K562 (cell line): ENCODE results near the gene ABCC1. TPM values are rescaled to one million over a fixed set of nuclear protein-coding genes. Genes with fewer than 3 reads are reported as not detected.

ENCODE experiments used
- ATAC-seq: fragments of 200-7000 bp; cut with Tn5 transposase; 3 replicates; pipeline ENCODE4 v1.9.1; 2020; ENCODE audit warnings: moderate library complexity
- BruUV-seq: library from RNA; stranded (reverse); fragments of 400-500 nt; replicated peaks from 2 replicates; lab custom pipeline; 2021; lab: Mats Ljungman, UMichigan
- CTCF ChIA-PET: fragments of 300-600 bp; formaldehyde crosslinking; extraction: SDS; loops from one replicate; lab custom pipeline; 2021; ENCODE audit warnings: low intra/inter-chr PET ratio; lab: Yijun Ruan, JAX
- POLR2A ChIA-PET: fragments of 300-600, 350-650 bp; sonication (Branson Sonifier 250); formaldehyde crosslinking; extraction: SDS; loops from one replicate; lab custom pipeline; 2021; ENCODE audit warnings: antibody characterized with exemption, inconsistent platforms; lab: Yijun Ruan, JAX
- DNase-seq, 4 experiments: peaks; one replicate each; pipeline versions ENCODE4 v3.0.0 to v3.0.0-alpha.2; 2011 to 2018; ENCODE audit warnings: low spot score in 3 of 4, mixed read lengths in 3 of 4; ENCODE audit errors: extremely low read depth in 1 of 4
- FAIRE-seq: peaks from 2 replicates; lab custom pipeline; 2011; peaks lifted over from hg19 to GRCh38; lab: Jason Lieb, UNC
- H2AFZ ChIP-seq: 2 replicates; pipeline ENCODE4 v1.6.0; 2011; ENCODE audit warnings: low read depth, low read length, control low read depth, inconsistent platforms
- H3K27ac ChIP-seq: fragments of 200-600 bp; 3 replicates; pipeline ENCODE4 v1.8.0; 2011; ENCODE audit warnings: low read depth, mild to moderate bottlenecking, control low read depth, inconsistent platforms, low read length, moderate library complexity, mixed read lengths; ENCODE audit errors: extremely low read depth
- H3K27me3 ChIP-seq, 2 experiments: fragments of 300-600 bp in 1 of 2; 2 replicates in 1 of 2; 3 replicates in 1 of 2; pipeline versions ENCODE4 v1.6.0 to v1.8.0; 2011; ENCODE audit warnings: inconsistent platforms in 2 of 2, low read length in 2 of 2, mild to moderate bottlenecking in 1 of 2, mixed read lengths in 1 of 2, moderate library complexity in 1 of 2; ENCODE audit not compliant: control insufficient read depth in 2 of 2, insufficient read depth in 2 of 2
- H3K36me3 ChIP-seq: fragments of 300-600 bp; 3 replicates; pipeline ENCODE4 v1.8.0; 2011; ENCODE audit warnings: mild to moderate bottlenecking, low read length, inconsistent platforms; ENCODE audit not compliant: control insufficient read depth, insufficient read depth
- H3K4me1 ChIP-seq, 2 experiments: fragments of 200-600 bp in 1 of 2; replicated peaks in 1 of 2; 2 replicates in 1 of 2; 3 replicates in 1 of 2; pipeline versions ENCODE4 v1.5.1 to v1.8.0; 2011; ENCODE audit warnings: inconsistent platforms in 2 of 2, low read length in 2 of 2, mild to moderate bottlenecking in 1 of 2, mixed read lengths in 1 of 2, moderate library complexity in 1 of 2; ENCODE audit not compliant: control insufficient read depth in 2 of 2, insufficient read depth in 2 of 2
- H3K4me2 ChIP-seq: 2 replicates; pipeline ENCODE4 v1.6.1; 2011; ENCODE audit warnings: low read length, control low read depth, inconsistent platforms, mixed read lengths; ENCODE audit not compliant: insufficient read depth
- H3K4me3 ChIP-seq: fragments of 200-600 bp; sonication (generic), shearing (Covaris generic); 2 replicates; pipeline ENCODE4 v1.5.1; 2016; ENCODE audit warnings: control low read depth, inconsistent platforms
- H3K79me2 ChIP-seq: fragments of 200-600 bp; 3 replicates; pipeline ENCODE4 v1.8.0; 2011; ENCODE audit warnings: low read length, inconsistent platforms; ENCODE audit not compliant: control insufficient read depth, insufficient read depth
- H3K9ac ChIP-seq, 2 experiments: 2 replicates each; pipeline versions ENCODE4 v1.6.0 to v1.6.1; 2011; ENCODE audit warnings: low read depth in 2 of 2, low read length in 2 of 2, control low read depth in 1 of 2, inconsistent platforms in 1 of 2, mild to moderate bottlenecking in 1 of 2, mixed read lengths in 1 of 2; ENCODE audit not compliant: insufficient read depth in 1 of 2
- H3K9me1 ChIP-seq: one replicate; pipeline ENCODE4 v1.6.0; 2011; ENCODE audit warnings: inconsistent platforms, mild to moderate bottlenecking, low read length, moderate library complexity; ENCODE audit not compliant: control insufficient read depth, insufficient read depth
- H3K9me3 ChIP-seq: replicated peaks from 2 replicates; pipeline ENCODE4 v1.5.1; 2011; ENCODE audit warnings: low read depth, low read length, inconsistent platforms; ENCODE audit not compliant: control insufficient read depth, insufficient read depth
- H4K20me1 ChIP-seq: replicated peaks from 2 replicates; pipeline ENCODE4 v1.6.1; 2011; ENCODE audit warnings: low read length, inconsistent platforms, mixed read lengths; ENCODE audit not compliant: control insufficient read depth, insufficient read depth
- ARID3B ChIP-seq: fragments of 250-450 bp; sonication (Bioruptor Pico); IDR thresholded peaks from 2 replicates; pipeline ENCODE4 v1.4.0; 2020; ENCODE audit warnings: borderline replicate concordance
- CEBPG ChIP-seq, 3 experiments: fragments of 200-800 bp in 1 of 3; sonication (Bioruptor generic) in 1 of 3; sonication (generic) in 1 of 3; formaldehyde crosslinking in 1 of 3; IDR thresholded peaks in 2 of 3; conservative IDR thresholded peaks in 1 of 3; 2 replicates each; pipeline versions ENCODE4 v1.6.1 to v1.8.0; 2016 to 2022; ENCODE audit warnings: missing compliant biosample characterization in 2 of 3, missing genetic modification characterization in 2 of 3, mild to moderate bottlenecking in 1 of 3, missing genetic modification reagents in 1 of 3
- DEAF1 ChIP-seq: fragments of 450-650 bp; formaldehyde crosslinking; IDR thresholded peaks from 2 replicates; pipeline ENCODE4 v1.4.0; 2020; ENCODE audit warnings: mild to moderate bottlenecking, moderate library complexity
- HDGF ChIP-seq: fragments of 450-650 bp; IDR thresholded peaks from 2 replicates; pipeline ENCODE4 v1.6.1; 2016
- NCOA2 ChIP-seq, 2 experiments: fragments of 450-650 bp; IDR thresholded peaks; 2 replicates each; pipeline ENCODE4 v1.6.1; 2018; ENCODE audit warnings: mild to moderate bottlenecking in 2 of 2, moderate library complexity in 1 of 2; ENCODE audit not compliant: partially characterized antibody in 2 of 2
- NR1H2 ChIP-seq: sonication (generic); formaldehyde crosslinking; IDR thresholded peaks from 2 replicates; pipeline ENCODE4 v1.4.0; 2020; ENCODE audit warnings: mild to moderate bottlenecking, missing genetic modification reagents
- NR2F6 ChIP-seq: fragments of 450-650 bp; formaldehyde crosslinking; IDR thresholded peaks from 2 replicates; pipeline ENCODE4 v1.4.0; 2020; ENCODE audit warnings: mild to moderate bottlenecking
- NRF1 ChIP-seq, 2 experiments: fragments of 450-650 bp; IDR thresholded peaks in 1 of 2; conservative IDR thresholded peaks in 1 of 2; 2 replicates each; pipeline ENCODE4 v1.6.1; 2014; ENCODE audit warnings: mild to moderate bottlenecking in 2 of 2
- PHB ChIP-seq: fragments of 250-450 bp; sonication (Bioruptor Pico); IDR thresholded peaks from 2 replicates; pipeline ENCODE4 v1.5.0; 2021
- POLR2AphosphoS5 ChIP-seq: IDR thresholded peaks from 2 replicates; pipeline ENCODE4 v1.6.1; 2011; ENCODE audit warnings: mild to moderate bottlenecking, low read depth, low read length, moderate library complexity; ENCODE audit not compliant: control insufficient read depth, insufficient read depth
- ZNF280A ChIP-seq: fragments of 450-650 bp; IDR thresholded peaks from 2 replicates; pipeline ENCODE4 v1.6.1; 2018; ENCODE audit warnings: mild to moderate bottlenecking, low read depth; ENCODE audit not compliant: partially characterized antibody
- ZNF586 ChIP-seq: fragments of 450-650 bp; formaldehyde crosslinking; conservative IDR thresholded peaks from 2 replicates; pipeline ENCODE4 v1.4.0; 2020; ENCODE audit warnings: mild to moderate bottlenecking, moderate library complexity
- WGBS: fragments of 100-300 bp; shearing (Covaris generic); methylation state at CpG from one replicate; pipeline ENCODE4 v1.1.6; 2016; ENCODE audit warnings: low coverage, mixed read lengths; ENCODE audit not compliant: insufficient coverage; ENCODE audit errors: missing lambda C conversion rate; 5-methylcytosine and 5-hydroxymethylcytosine counted together
- in situ Hi-C: fragments of 300-500 bp; cut with MboI; formaldehyde crosslinking; loops from 4 replicates; pipeline ENCODE4 v1.15.0; 2018; ENCODE audit warnings: inconsistent platforms, mixed read lengths
- intact Hi-C: fragments of 100-400 bp; cut with micrococcal nuclease; formaldehyde crosslinking; loops from 2 replicates; pipeline ENCODE4 v1.14.2; 2022
- polyA plus RNA-seq, 8 experiments: library from polyadenylated mRNA; depleted of rRNA in 4 of 8; stranded (reverse) in 5 of 8; unstranded in 3 of 8; fragments of >200 nt; fragmentation: Nextera tagmentation in 2 of 8; fragmentation: Illumina TruSeq in 1 of 8; extraction: Ambion mirVana in 2 of 8; extraction: Trizol in 1 of 8; gene quantifications; 2 replicates each; pipeline versions ENCODE4 v1.2.1 to v1.2.3, GENCODE V29; 2011 to 2014; ENCODE audit warnings: inconsistent platforms in 1 of 8, missing spikeins in 1 of 8
- total RNA-seq, 7 experiments: library from RNA; depleted of rRNA in 6 of 7; stranded (reverse); fragments of >200 nt in 6 of 7; fragmentation: Illumina TruSeq in 2 of 7; extraction: Trizol in 2 of 7; gene quantifications; 2 replicates each; pipeline versions ENCODE4 v1.2.1 to v1.2.3, GENCODE V29; 2011 to 2021; ENCODE audit warnings: low replicate concordance in 1 of 7

Gene ABCC1
- total and polyA plus RNA-seq, 9 of the 15 experiments (the other 6 are each of a cell fraction or from before 2014, with no cell fraction given), result 3.9 to 41.6 (median 10.0) TPM

- no peak for TF ChIP-seq DEAF1 (CRISPR knock-in tag)
- TF ChIP-seq HDGF, result no peak
- TF ChIP-seq NCOA2 (IDR thresholded peaks at IDR 0.05; ENCODE audit: partially characterized antibody in 2 of 2), result no peak
These were observed 35.7 kb downstream of the ABCC1 start (continued) for GRCh38 chr16:15985144-15985543.

GRCh38 chr16:15986261-15986660 lies 36.8 kb downstream of the ABCC1 start:
- Histone ChIP-seq H3K4me2 (no peak overlapping the region), H3K9ac (no peak overlapping the region), H3K4me1 (peaks cover 37 to 38% of the 10 kb centered on the region in 2 experiments), H4K20me1 (no peaks in the 10 kb centered on the region), H3K79me2 (peaks cover 72% of the 10 kb centered on the region), H2AFZ (no peak overlapping the region), H3K4me3 (no peak overlapping the region), H3K9me1 (no peaks in the 10 kb centered on the region), H3K27me3 (no peaks in the 10 kb centered on the region), H3K9me3 (peaks cover 9% of the 10 kb centered on the region; the same call in 1 of the 2 replicates), H3K36me3 (0 out of 3 replicates have a peak, but pooled peaks cover 4% of the 10 kb centered on the region), H3K27ac (no peak overlapping the region)
- no TSS peak for BruUV-seq
- no peak for TF ChIP-seq CEBPG (CRISPR knock-in tag; IDR thresholded peaks at IDR 0.05)
- no peak for TF ChIP-seq CEBPG (tag; conservative IDR thresholded peaks at IDR 0.05 in 1 of 2, IDR thresholded peaks at IDR 0.05 in 1 of 2)
- no peak for TF ChIP-seq NRF1 (conservative IDR thresholded peaks at IDR 0.05 in 1 of 2, IDR thresholded peaks at IDR 0.05 in 1 of 2)
- TF ChIP-seq NR1H2 (CRISPR knock-in tag), result no peak
- TF ChIP-seq POLR2AphosphoS5, result no peak
- TF ChIP-seq PHB (CRISPR knock-in tag), result no peak
- no peak for TF ChIP-seq ZNF280A
- no peak for TF ChIP-seq NR2F6 (CRISPR knock-in tag)
- TF ChIP-seq ARID3B, result no peak
- no peak for TF ChIP-seq ZNF586 (CRISPR knock-in tag)
- no peak for FAIRE-seq
- ATAC-seq, result no peak
- POLR2A ChIA-PET, result interaction anchor here (0.5 to 1.1 kb wide), 2 partner anchors 12 to 39 kb away, joined by 3 to 4 read pairs; no protein-coding TSS in a partner anchor
- CTCF ChIA-PET, result no interaction called here
- DNase-seq, result no peak
- 91% methylated on average over 8 of the region's 9 CpGs for WGBS
- intact Hi-C loops (loop anchor here (5.0 kb wide), 2 partner anchors 34 to 99 kb away; partner anchors contain the start of gene CEP20), in situ Hi-C loops (no loop called here)
